ENCODE data around the gene SYNC. TPM values are rescaled to one million over a fixed set of nuclear protein-coding genes. Genes with fewer than 3 reads are reported as not detected.
"Not testable (repeated sequence)": the region's sequence is repeated elsewhere in the genome, so short reads cannot be mapped to it uniquely, and the experiment has no call there.

SYNC gene
- total RNA-seq, 1 donor from 2014 or later = 1.3 TPM

DNA sequence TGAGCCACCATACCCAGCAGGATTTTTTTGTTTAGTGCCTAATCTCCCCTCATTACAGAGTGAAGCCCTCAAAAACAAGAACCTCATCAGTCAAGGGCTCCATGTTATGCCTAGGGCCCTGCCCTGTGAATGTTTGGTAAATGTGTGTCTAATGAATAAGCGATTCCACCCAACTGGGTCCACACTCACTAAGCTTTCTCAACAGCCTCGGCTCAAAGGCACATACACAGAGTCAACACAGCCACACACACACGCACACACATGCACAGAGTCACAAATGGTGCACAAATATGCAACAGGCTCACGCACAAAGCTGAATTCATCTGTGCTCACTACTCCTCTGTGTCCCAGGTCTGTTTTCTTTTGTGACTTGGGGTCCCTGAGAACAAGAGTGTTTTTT is 11.7 kb upstream of the SYNC start:
- no peaks in the 10 kb centered on the region for H3K27me3 Mint-ChIP-seq
- H3K27ac Mint-ChIP-seq = peak overlapping the region; percentile 42
- TF ChIP-seq, protein P1, sequence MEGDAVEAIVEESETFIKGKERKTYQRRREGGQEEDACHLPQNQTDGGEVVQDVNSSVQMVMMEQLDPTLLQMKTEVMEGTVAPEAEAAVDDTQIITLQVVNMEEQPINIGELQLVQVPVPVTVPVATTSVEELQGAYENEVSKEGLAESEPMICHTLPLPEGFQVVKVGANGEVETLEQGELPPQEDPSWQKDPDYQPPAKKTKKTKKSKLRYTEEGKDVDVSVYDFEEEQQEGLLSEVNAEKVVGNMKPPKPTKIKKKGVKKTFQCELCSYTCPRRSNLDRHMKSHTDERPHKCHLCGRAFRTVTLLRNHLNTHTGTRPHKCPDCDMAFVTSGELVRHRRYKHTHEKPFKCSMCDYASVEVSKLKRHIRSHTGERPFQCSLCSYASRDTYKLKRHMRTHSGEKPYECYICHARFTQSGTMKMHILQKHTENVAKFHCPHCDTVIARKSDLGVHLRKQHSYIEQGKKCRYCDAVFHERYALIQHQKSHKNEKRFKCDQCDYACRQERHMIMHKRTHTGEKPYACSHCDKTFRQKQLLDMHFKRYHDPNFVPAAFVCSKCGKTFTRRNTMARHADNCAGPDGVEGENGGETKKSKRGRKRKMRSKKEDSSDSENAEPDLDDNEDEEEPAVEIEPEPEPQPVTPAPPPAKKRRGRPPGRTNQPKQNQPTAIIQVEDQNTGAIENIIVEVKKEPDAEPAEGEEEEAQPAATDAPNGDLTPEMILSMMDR (conservative IDR thresholded peaks at IDR 0.05) = no peak
- DNase-seq (ENCODE audit: extremely low spot score, unreplicated experiment) = no peak
- peaks cover 10% of the 10 kb centered on the region for H3K4me1 Mint-ChIP-seq (ENCODE audit: unreplicated experiment)
- H3K9me3 Mint-ChIP-seq = no peaks in the 10 kb centered on the region
- H3K4me3 Mint-ChIP-seq = no peak overlapping the region
- no peaks in the 10 kb centered on the region for H3K36me3 Mint-ChIP-seq

DNA sequence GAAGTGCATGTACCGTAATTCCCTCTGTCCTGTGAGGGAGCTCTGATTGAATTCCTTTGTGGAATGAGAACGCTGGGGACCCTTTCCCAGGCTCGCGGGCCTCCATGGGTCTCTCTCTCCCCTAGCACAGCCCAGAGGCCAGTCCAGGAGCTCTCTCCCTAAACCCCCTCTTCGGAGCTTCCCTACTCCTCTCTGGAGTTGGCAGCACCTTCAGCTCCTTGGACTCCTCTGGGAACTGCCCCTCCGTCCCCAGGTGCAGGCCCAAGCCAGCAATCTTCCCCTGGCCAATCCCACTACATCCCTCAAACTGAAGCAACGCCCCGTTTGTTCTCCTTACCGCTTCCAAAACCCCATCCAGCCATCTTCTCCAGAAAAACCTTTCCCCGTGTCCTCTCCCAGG is 10.5 kb upstream of the SYNC start:
- Mint-ChIP-seq H3K9me3 (no peaks in the 10 kb centered on the region), H3K4me1 (ENCODE audit: unreplicated experiment) (peaks cover 10% of the 10 kb centered on the region), H3K27ac (no peak overlapping the region), H3K27me3 (no peaks in the 10 kb centered on the region), H3K36me3 (no peaks in the 10 kb centered on the region), H3K4me3 (no peak overlapping the region)
- TF ChIP-seq, protein P1 (conservative IDR thresholded peaks at IDR 0.05) = no peak
- no peak for DNase-seq (ENCODE audit: extremely low spot score, unreplicated experiment)

DNA sequence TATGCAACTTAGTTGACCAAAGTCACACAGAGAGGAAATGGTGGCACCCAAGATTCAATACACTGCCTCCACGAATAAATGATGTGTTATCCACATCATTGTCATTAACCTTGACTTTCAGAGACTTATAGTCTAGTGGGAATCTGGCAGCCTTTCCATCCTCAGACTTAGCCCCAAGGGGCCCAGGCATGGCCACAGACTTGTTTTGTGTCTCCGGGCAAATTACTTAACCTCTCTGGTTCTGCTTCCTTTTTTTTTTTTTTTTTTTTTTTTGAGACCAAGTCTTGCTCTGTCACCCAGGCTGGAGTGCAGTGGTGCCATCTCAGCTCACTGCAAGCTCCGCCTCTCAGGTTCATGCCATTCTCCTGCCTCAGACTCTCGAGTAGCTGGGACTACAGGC is 8.7 kb upstream of the SYNC start:
- H3K9me3 Mint-ChIP-seq; DNase-seq (ENCODE audit: extremely low spot score, unreplicated experiment); H3K36me3 Mint-ChIP-seq; H3K27me3 Mint-ChIP-seq; H3K4me3 Mint-ChIP-seq; H3K27ac Mint-ChIP-seq: not testable (repeated sequence)
- peaks cover 14% of the 10 kb centered on the region for H3K4me1 Mint-ChIP-seq (ENCODE audit: unreplicated experiment)

DNA sequence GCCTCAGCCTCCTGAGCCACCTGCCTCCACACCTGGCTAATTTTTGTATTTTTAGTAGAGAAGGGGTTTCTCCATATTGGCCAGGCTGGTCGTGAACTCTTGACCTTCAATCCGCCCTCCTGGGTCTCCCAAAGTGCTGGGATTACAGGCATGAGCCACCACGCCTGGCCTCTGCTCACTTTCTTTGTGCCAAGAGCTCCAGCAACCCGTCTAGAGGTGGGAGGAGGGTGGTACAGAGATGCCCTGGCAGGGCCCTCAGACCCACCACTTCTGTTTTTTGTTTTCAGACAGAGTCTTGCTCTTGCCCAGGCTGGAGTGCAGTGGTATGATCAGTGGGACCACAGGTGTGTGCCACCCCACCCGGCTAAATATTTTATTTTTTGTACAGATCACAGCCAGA is 6.9 kb upstream of the SYNC start:
- Mint-ChIP-seq H3K36me3 (no peaks in the 10 kb centered on the region), H3K27me3 (no peaks in the 10 kb centered on the region), H3K9me3 (no peaks in the 10 kb centered on the region), H3K4me3 (no peak overlapping the region), H3K4me1 (ENCODE audit: unreplicated experiment) (peaks cover 10% of the 10 kb centered on the region), H3K27ac (no peak overlapping the region)
- TF ChIP-seq, protein P1 (conservative IDR thresholded peaks at IDR 0.05) = no peak
- no peak for DNase-seq (ENCODE audit: extremely low spot score, unreplicated experiment)

DNA sequence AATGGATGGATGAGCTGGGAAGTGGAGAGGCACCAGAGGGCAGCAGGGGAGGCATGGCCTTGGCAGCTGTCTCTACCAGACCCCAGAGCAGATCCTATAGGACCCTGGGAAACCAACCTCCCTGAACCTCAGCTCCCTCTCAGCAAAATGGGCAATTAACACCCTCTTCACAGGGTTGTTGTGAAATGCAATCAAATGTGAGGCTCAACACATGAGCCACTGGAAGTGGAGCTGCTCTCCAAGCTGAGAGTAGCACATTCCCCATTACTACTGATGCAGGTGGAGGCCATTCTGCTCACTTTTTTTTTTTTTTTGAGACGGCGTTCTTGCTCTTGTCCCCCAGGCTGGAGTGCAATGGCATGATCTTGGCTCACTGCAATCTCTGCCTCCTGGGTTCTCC is 6.5 kb upstream of the SYNC start:
- Mint-ChIP-seq H3K9me3 (no peaks in the 10 kb centered on the region), H3K27ac (no peak overlapping the region), H3K4me1 (ENCODE audit: unreplicated experiment) (peaks cover 10% of the 10 kb centered on the region), H3K36me3 (no peaks in the 10 kb centered on the region), H3K4me3 (no peak overlapping the region), H3K27me3 (no peaks in the 10 kb centered on the region)
- TF ChIP-seq, protein P1 (conservative IDR thresholded peaks at IDR 0.05) = no peak
- DNase-seq (ENCODE audit: extremely low spot score, unreplicated experiment) = no peak

DNA sequence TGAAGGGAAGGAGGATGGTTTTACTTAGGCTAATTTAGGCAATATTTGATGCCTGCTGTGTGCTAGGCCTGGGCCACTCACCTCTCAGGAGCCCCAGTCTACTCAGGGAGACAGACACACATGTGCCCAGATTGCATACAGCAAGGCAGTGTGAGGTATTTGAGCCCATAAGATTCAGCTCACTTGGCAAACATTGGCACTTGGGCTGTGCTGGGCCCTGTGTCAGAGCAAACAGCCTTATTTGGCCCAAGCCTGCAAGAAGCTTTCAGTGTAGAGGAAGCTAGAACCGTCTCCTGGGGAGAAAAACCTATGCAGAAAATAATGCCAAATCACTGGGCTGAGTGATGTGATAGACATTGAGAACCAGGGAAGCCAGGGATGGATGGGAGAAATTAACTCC is 3.9 kb upstream of the SYNC start:
- H3K4me3 Mint-ChIP-seq = no peak overlapping the region

More for the DNA sequence above, 3.9 kb upstream of the SYNC start:
- peaks cover 10% of the 10 kb centered on the region for H3K27me3 Mint-ChIP-seq
- DNase-seq (ENCODE audit: extremely low spot score, unreplicated experiment) = no peak
- H3K36me3 Mint-ChIP-seq = no peaks in the 10 kb centered on the region
- TF ChIP-seq, protein P1 (conservative IDR thresholded peaks at IDR 0.05) = no peak
- H3K4me1 Mint-ChIP-seq (ENCODE audit: unreplicated experiment) = peaks cover 19% of the 10 kb centered on the region
- no peak overlapping the region for H3K27ac Mint-ChIP-seq
- no peaks in the 10 kb centered on the region for H3K9me3 Mint-ChIP-seq
